Adrenal gland (tissue), 5 donors: Measurements from ENCODE around the gene CHN2.

Source experiments
- POLR2A ChIP-seq, 2 donors: fragments of 450-650 bp; IDR thresholded peaks; one replicate each; pipeline ENCODE4 v1.6.1; 2017; ENCODE audit warnings: antibody characterized with exemption in 2 of 2, mild to moderate bottlenecking in 2 of 2, moderate library complexity in 1 of 2
- TF ChIP-seq, protein P1 (sequence below), 6 experiments: fragments of 450-650 bp in 4 of 6; fragments of 200-600 bp in 2 of 6; sonication (generic) in 1 of 6; IDR thresholded peaks; 1 replicate in 5 of 6; 2 replicates in 1 of 6; pipeline versions ENCODE4 v1.5.1 to v1.8.0; 2016 to 2021; ENCODE audit warnings: antibody characterized with exemption in 6 of 6, mild to moderate bottlenecking in 2 of 6, moderate library complexity in 1 of 6
- donor health status: DM: no; HTN: no; CAD: no.

DNA sequence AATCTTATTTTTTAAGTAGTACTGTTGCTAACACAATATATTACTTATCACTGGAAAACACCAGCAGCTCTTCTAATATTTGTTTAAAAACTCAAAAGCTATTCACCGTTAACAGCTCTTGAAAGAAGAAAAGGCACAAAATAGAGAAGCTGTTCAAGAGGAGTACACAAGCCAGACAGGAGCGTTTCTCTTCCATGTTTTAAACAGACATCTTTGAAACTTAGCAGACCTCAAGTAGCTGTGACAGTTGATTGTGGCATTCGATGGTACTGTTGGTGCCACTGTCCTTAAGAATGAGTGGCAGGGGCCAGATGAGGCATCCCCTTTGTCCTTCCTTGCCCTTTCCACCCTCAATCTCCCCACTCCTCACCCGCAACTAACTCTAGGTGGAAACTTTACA lies 287.5 kb downstream of the CHN2 start:
- TF ChIP-seq, protein P1, sequence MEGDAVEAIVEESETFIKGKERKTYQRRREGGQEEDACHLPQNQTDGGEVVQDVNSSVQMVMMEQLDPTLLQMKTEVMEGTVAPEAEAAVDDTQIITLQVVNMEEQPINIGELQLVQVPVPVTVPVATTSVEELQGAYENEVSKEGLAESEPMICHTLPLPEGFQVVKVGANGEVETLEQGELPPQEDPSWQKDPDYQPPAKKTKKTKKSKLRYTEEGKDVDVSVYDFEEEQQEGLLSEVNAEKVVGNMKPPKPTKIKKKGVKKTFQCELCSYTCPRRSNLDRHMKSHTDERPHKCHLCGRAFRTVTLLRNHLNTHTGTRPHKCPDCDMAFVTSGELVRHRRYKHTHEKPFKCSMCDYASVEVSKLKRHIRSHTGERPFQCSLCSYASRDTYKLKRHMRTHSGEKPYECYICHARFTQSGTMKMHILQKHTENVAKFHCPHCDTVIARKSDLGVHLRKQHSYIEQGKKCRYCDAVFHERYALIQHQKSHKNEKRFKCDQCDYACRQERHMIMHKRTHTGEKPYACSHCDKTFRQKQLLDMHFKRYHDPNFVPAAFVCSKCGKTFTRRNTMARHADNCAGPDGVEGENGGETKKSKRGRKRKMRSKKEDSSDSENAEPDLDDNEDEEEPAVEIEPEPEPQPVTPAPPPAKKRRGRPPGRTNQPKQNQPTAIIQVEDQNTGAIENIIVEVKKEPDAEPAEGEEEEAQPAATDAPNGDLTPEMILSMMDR (IDR thresholded peaks at IDR 0.05), result no peak
- TF ChIP-seq POLR2A (IDR thresholded peaks at IDR 0.05), result no peak
